AG08395 (cell line): ENCODE data around the gene P3R3URF.

Experiments used
- DNase-seq: peaks from one replicate; pipeline ENCODE4 v3.0.0; 2012; ENCODE audit warnings: mixed read lengths, low spot score

The P3R3URF gene

GRCh38 chr1:46172321-46172720, 4.0 kb downstream of the P3R3URF start:
- no peak for DNase-seq

- DNase-seq = no peak
These were observed 4.4 kb downstream of the P3R3URF start for GRCh38 chr1:46171871-46172270.

GRCh38 chr1:46171351-46171750, 4.9 kb downstream of the P3R3URF start:
- DNase-seq = no peak

- no peak for DNase-seq
These were observed 6.4 kb downstream of the P3R3URF start for GRCh38 chr1:46169811-46170454.

GRCh38 chr1:46168477-46168876, 7.8 kb downstream of the P3R3URF start:
- DNase-seq = no peak

- peak; percentile 44 for DNase-seq
These were observed 9.5 kb downstream of the P3R3URF start for GRCh38 chr1:46166521-46167462.

- DNase-seq = no peak
These were observed 16.1 kb downstream of the P3R3URF start for GRCh38 chr1:46160212-46160611.

- no peak for DNase-seq
These were observed 16.8 kb downstream of the P3R3URF start for GRCh38 chr1:46159516-46159915.

- DNase-seq = no peak
These were observed 17.7 kb downstream of the P3R3URF start for GRCh38 chr1:46158312-46159281.

- no peak for DNase-seq
These were observed 18.4 kb downstream of the P3R3URF start for GRCh38 chr1:46157916-46158311.

- no peak for DNase-seq
These were observed 22.6 kb downstream of the P3R3URF start for GRCh38 chr1:46153732-46154131.

GRCh38 chr1:46153228-46153627, 23.1 kb downstream of the P3R3URF start:
- no peak for DNase-seq

GRCh38 chr1:46152016-46152415, 24.3 kb downstream of the P3R3URF start:
- DNase-seq = peak; percentile 79

GRCh38 chr1:46150085-46150484, 26.2 kb downstream of the P3R3URF start:
- no peak for DNase-seq

GRCh38 chr1:46148318-46148717, 28.0 kb downstream of the P3R3URF start:
- no peak for DNase-seq

GRCh38 chr1:46137916-46138315, 38.4 kb downstream of the P3R3URF start:
- DNase-seq = no peak

GRCh38 chr1:46136711-46137110, 39.6 kb downstream of the P3R3URF start:
- DNase-seq = no peak

- peak; percentile 25 for DNase-seq
These were observed 41.5 kb downstream of the P3R3URF start for GRCh38 chr1:46134660-46135331.

- DNase-seq = no peak
These were observed 42.4 kb downstream of the P3R3URF start for GRCh38 chr1:46133781-46134350.

GRCh38 chr1:46133181-46133658, 43.1 kb downstream of the P3R3URF start:
- DNase-seq = peak; percentile 71
